H1 (cell line): ENCODE data around the gene SLC43A2. TPM values are rescaled to one million over a fixed set of nuclear protein-coding genes. Genes with fewer than 3 reads are reported as not detected.

Experiments used
- CTCF ChIA-PET: fragments of 300-600 bp; sonication (Branson Sonifier 250); formaldehyde crosslinking; loops from one replicate; lab custom pipeline; 2021; ENCODE audit not compliant: partially characterized antibody; lab: Charles Lee
- POLR2A ChIA-PET: fragments of 300-600 bp; sonication (Branson Sonifier 250); formaldehyde crosslinking; loops from one replicate; lab custom pipeline; 2021; ENCODE audit warnings: inconsistent platforms; ENCODE audit not compliant: partially characterized antibody; lab: Charles Lee
- DNase-seq, 2 experiments: peaks; one replicate each; pipeline versions ENCODE4 v3.0.0 to v3.0.0-alpha.2; 2010 to 2022; ENCODE audit warnings: low spot score in 2 of 2, low read depth in 1 of 2, mixed read lengths in 1 of 2
- FAIRE-seq: peaks from 2 replicates; lab custom pipeline; 2011; peaks lifted over from hg19 to GRCh38; lab: Jason Lieb, UNC
- H2AFZ ChIP-seq: 2 replicates; pipeline ENCODE4 v1.8.1; 2012; ENCODE audit warnings: low read length, inconsistent platforms
- H2AK5ac ChIP-seq: 2 replicates; pipeline ENCODE4 v1.6.1; 2013; ENCODE audit warnings: low read depth, low read length
- H2BK120ac ChIP-seq: replicated peaks from 2 replicates; pipeline ENCODE3; 2013; ENCODE audit warnings: low read depth, low read length, inconsistent platforms
- H2BK12ac ChIP-seq: 2 replicates; pipeline ENCODE4 v1.6.1; 2013; ENCODE audit warnings: low read depth, low read length
- H2BK15ac ChIP-seq: 2 replicates; pipeline ENCODE4 v1.6.1; 2013; ENCODE audit warnings: low read length
- H2BK20ac ChIP-seq: 2 replicates; pipeline ENCODE4 v1.6.1; 2013; ENCODE audit warnings: low read length
- H2BK5ac ChIP-seq: 2 replicates; pipeline ENCODE4 v1.6.1; 2013; ENCODE audit warnings: low read depth, low read length
- H3K14ac ChIP-seq: 2 replicates; pipeline ENCODE4 v1.6.1; 2013; ENCODE audit warnings: inconsistent platforms; ENCODE audit not compliant: insufficient read length
- H3K18ac ChIP-seq: 2 replicates; pipeline ENCODE4 v1.6.1; 2013; ENCODE audit warnings: low read length; ENCODE audit errors: extremely low read depth
- H3K23ac ChIP-seq: 2 replicates; pipeline ENCODE4 v1.6.1; 2013; ENCODE audit warnings: inconsistent platforms; ENCODE audit not compliant: insufficient read length
- H3K23me2 ChIP-seq: 2 replicates; pipeline ENCODE4 v1.6.1; 2013; ENCODE audit warnings: low read depth, low read length
- H3K27ac ChIP-seq: 2 replicates; pipeline ENCODE4 v1.6.1; 2011; ENCODE audit warnings: low read depth, low read length, inconsistent platforms
- H3K27me3 ChIP-seq, 4 experiments: replicated peaks in 1 of 4; 1 replicate in 1 of 4; 2 replicates in 3 of 4; pipeline versions ENCODE4 v1.6.1 to v1.8.1; 2011 to 2013; ENCODE audit warnings: low read length in 3 of 4, mild to moderate bottlenecking in 3 of 4, inconsistent platforms in 2 of 4, mixed read lengths in 2 of 4, moderate library complexity in 1 of 4; ENCODE audit not compliant: control insufficient read depth in 3 of 4, insufficient read depth in 3 of 4; ENCODE audit errors: extremely low read depth in 1 of 4
- H3K36me3 ChIP-seq, 4 experiments: 2 replicates each; pipeline versions ENCODE4 v1.6.1 to v1.8.1; 2011 to 2013; ENCODE audit warnings: mild to moderate bottlenecking in 4 of 4, low read length in 3 of 4, moderate library complexity in 2 of 4, control low read depth in 1 of 4, inconsistent platforms in 1 of 4; ENCODE audit not compliant: insufficient read depth in 4 of 4, control insufficient read depth in 2 of 4
- H3K4ac ChIP-seq: replicated peaks from 2 replicates; pipeline ENCODE3; 2013; ENCODE audit warnings: low read length, low read depth, mixed read lengths, inconsistent platforms; ENCODE audit not compliant: insufficient read length
- H3K4me1 ChIP-seq, 4 experiments: replicated peaks in 1 of 4; 1 replicate in 1 of 4; 2 replicates in 3 of 4; pipeline versions ENCODE4 v1.6.1 to v1.8.1; 2011 to 2013; ENCODE audit warnings: low read length in 3 of 4, inconsistent platforms in 2 of 4, mixed read lengths in 1 of 4; ENCODE audit not compliant: insufficient read depth in 4 of 4, control insufficient read depth in 3 of 4
- H3K4me2 ChIP-seq, 2 experiments: 2 replicates each; pipeline versions ENCODE4 v1.6.1 to v1.8.1; 2011 to 2013; ENCODE audit warnings: low read depth in 2 of 2, low read length in 2 of 2, control low read depth in 1 of 2, inconsistent platforms in 1 of 2, mild to moderate bottlenecking in 1 of 2; ENCODE audit not compliant: insufficient read depth in 1 of 2
- H3K4me3 ChIP-seq, 4 experiments: fragments of 200-600, 300-600 bp in 1 of 4; sonication (generic), shearing (Covaris generic), sonication (Bioruptor Twin) in 1 of 4; 2 replicates each; pipeline versions ENCODE4 v1.5.1 to v1.8.1; 2011 to 2016; ENCODE audit warnings: low read length in 4 of 4, low read depth in 3 of 4, control low read depth in 2 of 4, inconsistent platforms in 2 of 4, mild to moderate bottlenecking in 2 of 4, mixed read lengths in 1 of 4, moderate library complexity in 1 of 4; ENCODE audit not compliant: insufficient read depth in 2 of 4; ENCODE audit errors: extremely low read depth in 1 of 4
- H3K56ac ChIP-seq: replicated peaks from 2 replicates; pipeline ENCODE3; 2013; ENCODE audit warnings: low read depth, mild to moderate bottlenecking, mixed read lengths, low read length, inconsistent platforms; ENCODE audit not compliant: insufficient read length
- H3K79me1 ChIP-seq: 2 replicates; pipeline ENCODE4 v1.6.1; 2013; ENCODE audit warnings: low read depth, low read length, control low read depth
- H3K79me2 ChIP-seq, 2 experiments: 2 replicates each; pipeline versions ENCODE4 v1.6.1 to v1.8.1; 2012 to 2013; ENCODE audit warnings: low read length in 2 of 2, mild to moderate bottlenecking in 2 of 2, inconsistent platforms in 1 of 2; ENCODE audit not compliant: insufficient read depth in 2 of 2, control insufficient read depth in 1 of 2
- H3K9ac ChIP-seq, 4 experiments: replicated peaks in 1 of 4; 1 replicate in 1 of 4; 2 replicates in 3 of 4; pipeline versions ENCODE4 v1.6.1 to v1.8.1; 2011 to 2013; ENCODE audit warnings: low read depth in 3 of 4, low read length in 3 of 4, control low read depth in 2 of 4, mild to moderate bottlenecking in 2 of 4, moderate library complexity in 2 of 4, inconsistent platforms in 1 of 4; ENCODE audit errors: extremely low read depth in 1 of 4
- H3K9me3 ChIP-seq, 2 experiments: 2 replicates each; pipeline versions ENCODE4 v1.6.1 to v1.8.1; 2012 to 2013; ENCODE audit warnings: mild to moderate bottlenecking in 2 of 2, moderate library complexity in 2 of 2, control low read depth in 1 of 2, inconsistent platforms in 1 of 2, low read depth in 1 of 2, low read length in 1 of 2, mixed read lengths in 1 of 2; ENCODE audit not compliant: insufficient read depth in 2 of 2
- H4K20me1 ChIP-seq, 2 experiments: replicated peaks in 1 of 2; 2 replicates each; pipeline versions ENCODE3 to v1.8.1; 2011 to 2013; ENCODE audit warnings: inconsistent platforms in 2 of 2, low read length in 2 of 2, mild to moderate bottlenecking in 1 of 2; ENCODE audit not compliant: insufficient read depth in 2 of 2, control insufficient read depth in 1 of 2
- H4K5ac ChIP-seq: 2 replicates; pipeline ENCODE4 v1.6.1; 2013; ENCODE audit warnings: low read length, low read depth, mixed read lengths, inconsistent platforms; ENCODE audit not compliant: insufficient read length
- H4K8ac ChIP-seq: 2 replicates; pipeline ENCODE4 v1.8.0; 2013; ENCODE audit warnings: mild to moderate bottlenecking, moderate library complexity, low read length, inconsistent platforms; ENCODE audit not compliant: insufficient read depth; ENCODE audit errors: extremely low read depth
- H4K91ac ChIP-seq: replicated peaks from 2 replicates; pipeline ENCODE3; 2013; ENCODE audit warnings: low read length, mixed read lengths, inconsistent platforms; ENCODE audit not compliant: insufficient read length
- TAF1 ChIP-seq: IDR thresholded peaks from 2 replicates; pipeline ENCODE4 v1.6.1; 2011; ENCODE audit warnings: mild to moderate bottlenecking, low read depth, low read length
- TEAD4 ChIP-seq: IDR thresholded peaks from 2 replicates; pipeline ENCODE4 v1.6.1; 2012; ENCODE audit warnings: low read depth, low read length, inconsistent platforms, mixed read lengths
- WGBS, 2 experiments: shearing (Covaris generic) in 1 of 2; methylation state at CpG; one replicate each; pipeline versions ENCODE4 v1.1.6 to v1.1.7; 2013 to 2015; ENCODE audit warnings: low lambda C conversion rate in 2 of 2, mixed read lengths in 2 of 2, inconsistent platforms in 1 of 2, low coverage in 1 of 2, missing lambda C conversion rate in 1 of 2; ENCODE audit not compliant: insufficient replicate concordance in 2 of 2, insufficient coverage in 1 of 2, insufficient read length in 1 of 2; ENCODE audit errors: extremely low coverage in 1 of 2, missing lambda C conversion rate in 1 of 2; 5-methylcytosine and 5-hydroxymethylcytosine counted together
- polyA plus RNA-seq, 7 experiments: library from polyadenylated mRNA; depleted of rRNA in 3 of 7; stranded (reverse) in 5 of 7; unstranded in 2 of 7; fragments of >200 nt in 5 of 7; fragments of 200-250 nt in 2 of 7; gene quantifications; 1 replicate in 5 of 7; 2 replicates in 1 of 7; 4 replicates in 1 of 7; pipeline versions ENCODE4 v1.2.1 to v1.2.3, GENCODE V29; 2011 to 2013; ENCODE audit warnings: missing spikeins in 2 of 7, mixed read lengths in 2 of 7
- total RNA-seq: library from RNA; stranded (reverse); fragmentation: NEBNext Ultra II Directional; extraction: Animal tissue kit (Norgen Biotek cat#: 25700); gene quantifications from 2 replicates; pipeline ENCODE4 v1.2.1, GENCODE V29; 2021

The SLC43A2 gene
- total and polyA plus RNA-seq, 2 of the 8 experiments (the other 6 are each of a cell fraction or from before 2014, with no cell fraction given), result 6.6 to 10.5 TPM

DNA sequence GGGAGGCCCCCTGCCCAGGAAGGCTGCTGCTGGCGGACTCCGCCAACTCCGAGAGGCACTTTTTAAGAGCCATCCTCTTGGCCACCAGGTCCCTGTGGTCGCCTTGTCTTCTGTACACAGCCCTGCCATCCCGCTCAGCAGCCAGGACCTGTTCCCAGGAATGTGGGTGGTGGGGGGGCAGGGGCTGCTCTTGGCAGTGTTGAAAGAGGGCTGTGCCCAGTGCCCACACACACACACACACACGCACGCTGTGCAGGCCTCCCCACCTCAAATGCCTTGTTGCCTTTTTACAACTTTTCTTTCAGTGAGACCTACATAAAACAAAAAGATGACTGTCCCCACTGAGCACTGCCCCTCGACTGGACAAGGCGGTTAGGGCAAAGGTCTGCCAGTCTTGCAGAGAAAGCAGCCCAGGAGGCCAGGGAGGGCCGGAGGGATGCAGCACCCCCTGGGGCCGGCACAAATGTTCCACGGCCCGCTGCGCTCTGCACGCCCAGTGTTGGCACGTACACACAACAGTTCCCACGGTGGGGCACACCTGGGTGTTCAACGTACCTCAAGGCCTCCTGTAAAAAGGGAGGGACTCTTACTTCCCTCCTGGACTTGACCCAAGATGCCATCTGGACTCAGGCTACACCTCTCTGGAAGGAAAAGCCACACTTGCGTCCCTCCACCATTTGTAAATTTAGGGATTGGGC, 47.5 kb downstream of the SLC43A2 start:
- no peaks in the 10 kb centered on the region for H4K20me1 ChIP-seq
- H3K4me1 ChIP-seq, result peaks cover 0 to 13% (median 7%) of the 10 kb centered on the region in 4 experiments; a peak in 6 of 7 replicates
- H4K5ac ChIP-seq, result no peak overlapping the region
- H3K27ac ChIP-seq, result no peak overlapping the region
- no peaks in the 10 kb centered on the region for H3K9me3 ChIP-seq
- H3K18ac ChIP-seq, result no peak overlapping the region
- no peak overlapping the region for H2AFZ ChIP-seq
- H2AK5ac ChIP-seq, result 0 out of 2 replicates have a peak overlapping the region, but pooled peaks have one; percentile 39
- no peak overlapping the region for H3K9ac ChIP-seq
- CTCF ChIA-PET, result interaction anchor here (0.6 to 1.7 kb wide), 2 partner anchors 8 to 10 kb away, joined by 5 to 6 read pairs; no protein-coding TSS in a partner anchor
- no peak overlapping the region for H3K14ac ChIP-seq
- H3K4me2 ChIP-seq, result no peak overlapping the region
- WGBS, 2 experiments, result 85% methylated on average over 19 of the region's 19 CpGs; no CpG with 5 or more reads in 1 of the 2 experiments
- FAIRE-seq (no peak), DNase-seq (no peak)
- H3K4me3 ChIP-seq, result no peak overlapping the region
- H2BK120ac ChIP-seq, result no peak overlapping the region
- H3K27me3 ChIP-seq, result no peaks in the 10 kb centered on the region
- H3K79me1 ChIP-seq, result no peaks in the 10 kb centered on the region
- no peak overlapping the region for H2BK20ac ChIP-seq
- no peaks in the 10 kb centered on the region for H3K23me2 ChIP-seq
- POLR2A ChIA-PET, result interaction anchor here (1.0 kb wide), 1 partner anchor 48 kb away, joined by 3 read pairs; no protein-coding TSS in a partner anchor
- no peak overlapping the region for H3K56ac ChIP-seq
- no peaks in the 10 kb centered on the region for H3K79me2 ChIP-seq
- H4K91ac ChIP-seq, result no peak overlapping the region
- H2BK5ac ChIP-seq, result no peak overlapping the region
- no peaks in the 10 kb centered on the region for H3K36me3 ChIP-seq
- TF ChIP-seq TAF1 (no peak), TEAD4 (peak; percentile 41; the same call in 1 of the 2 replicates)
- peak overlapping the region; percentile 68; the same call in 1 of the 2 replicates for H2BK12ac ChIP-seq
- H2BK15ac ChIP-seq, result peak overlapping the region; percentile 95; the same call in 1 of the 2 replicates
- H3K4ac ChIP-seq, result no peak overlapping the region
- no peak overlapping the region for H4K8ac ChIP-seq
- H3K23ac ChIP-seq, result no peak overlapping the region
